ENCODE measurements around the gene INPP5F. TPM values are rescaled to one million over a fixed set of nuclear protein-coding genes. Genes with fewer than 3 reads are reported as not detected.
"Not testable (repeated sequence)": the region's sequence is repeated elsewhere in the genome, so short reads cannot be mapped to it uniquely, and the experiment has no call there.

The INPP5F gene
- total RNA-seq, 1 donor from 2014 or later, result 5.1 TPM

GRCh38 chr10:119768455-119769094 lies 42.7 kb downstream of the INPP5F start:
- TF ChIP-seq, protein P1, sequence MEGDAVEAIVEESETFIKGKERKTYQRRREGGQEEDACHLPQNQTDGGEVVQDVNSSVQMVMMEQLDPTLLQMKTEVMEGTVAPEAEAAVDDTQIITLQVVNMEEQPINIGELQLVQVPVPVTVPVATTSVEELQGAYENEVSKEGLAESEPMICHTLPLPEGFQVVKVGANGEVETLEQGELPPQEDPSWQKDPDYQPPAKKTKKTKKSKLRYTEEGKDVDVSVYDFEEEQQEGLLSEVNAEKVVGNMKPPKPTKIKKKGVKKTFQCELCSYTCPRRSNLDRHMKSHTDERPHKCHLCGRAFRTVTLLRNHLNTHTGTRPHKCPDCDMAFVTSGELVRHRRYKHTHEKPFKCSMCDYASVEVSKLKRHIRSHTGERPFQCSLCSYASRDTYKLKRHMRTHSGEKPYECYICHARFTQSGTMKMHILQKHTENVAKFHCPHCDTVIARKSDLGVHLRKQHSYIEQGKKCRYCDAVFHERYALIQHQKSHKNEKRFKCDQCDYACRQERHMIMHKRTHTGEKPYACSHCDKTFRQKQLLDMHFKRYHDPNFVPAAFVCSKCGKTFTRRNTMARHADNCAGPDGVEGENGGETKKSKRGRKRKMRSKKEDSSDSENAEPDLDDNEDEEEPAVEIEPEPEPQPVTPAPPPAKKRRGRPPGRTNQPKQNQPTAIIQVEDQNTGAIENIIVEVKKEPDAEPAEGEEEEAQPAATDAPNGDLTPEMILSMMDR (IDR thresholded peaks at IDR 0.05), result no peak
- no peak for DNase-seq (ENCODE audit: low spot score in 2 of 2)
- Histone ChIP-seq H3K4me3 (no peak overlapping the region), H3K9me3 (no peaks in the 10 kb centered on the region), H3K27me3 (no peaks in the 10 kb centered on the region), H3K4me1 (no peaks in the 10 kb centered on the region), H3K36me3 (no peaks in the 10 kb centered on the region), H3K27ac (peak overlapping the region; percentile 16 to 45)
- intact Hi-C loops (cut with DNase I), result no loop called here

GRCh38 chr10:119769886-119770285 lies 44.0 kb downstream of the INPP5F start:
- no peaks in the 10 kb centered on the region for H3K27me3 ChIP-seq
- no peak overlapping the region for H3K4me3 ChIP-seq
- TF ChIP-seq, protein P1 (IDR thresholded peaks at IDR 0.05), result no peak
- DNase-seq (ENCODE audit: low spot score in 2 of 2), result no peak
- no peaks in the 10 kb centered on the region for H3K9me3 ChIP-seq
- no peaks in the 10 kb centered on the region for H3K36me3 ChIP-seq
- no peaks in the 10 kb centered on the region for H3K4me1 ChIP-seq
- H3K27ac ChIP-seq, result peak overlapping the region; percentile 16 to 38
- intact Hi-C loops (cut with DNase I), result no loop called here

GRCh38 chr10:119770928-119771327 lies 45.1 kb downstream of the INPP5F start:
- no peak overlapping the region for H3K27ac ChIP-seq
- H3K4me1 ChIP-seq, result no peaks in the 10 kb centered on the region
- TF ChIP-seq, protein P1 (IDR thresholded peaks at IDR 0.05), result no peak
- intact Hi-C loops (cut with DNase I), result no loop called here
- no peaks in the 10 kb centered on the region for H3K36me3 ChIP-seq
- no peaks in the 10 kb centered on the region for H3K27me3 ChIP-seq
- no peaks in the 10 kb centered on the region for H3K9me3 ChIP-seq
- no peak overlapping the region for H3K4me3 ChIP-seq
- DNase-seq (ENCODE audit: low spot score in 2 of 2), result no peak

DNA sequence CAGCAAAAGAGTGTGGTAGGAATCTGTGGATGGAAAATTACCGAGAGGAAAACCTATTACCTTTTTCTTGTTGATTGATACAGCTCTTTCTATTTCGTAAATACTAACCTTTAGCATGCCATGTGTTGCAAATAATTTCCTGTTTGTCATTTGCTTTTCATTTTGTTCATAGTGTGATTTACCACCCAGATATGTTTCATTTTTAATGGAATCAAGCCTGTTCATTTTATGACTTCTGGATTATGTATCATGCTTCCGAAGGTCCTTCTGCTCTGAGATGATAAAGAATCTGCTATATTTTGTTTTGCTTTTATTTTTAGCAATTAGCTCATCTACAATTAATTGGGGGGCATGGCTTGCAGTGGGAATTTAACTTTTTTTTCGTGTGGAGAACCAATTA lies 46.5 kb downstream of the INPP5F start:
- TF ChIP-seq, protein P1 (IDR thresholded peaks at IDR 0.05), result no peak
- no peak for DNase-seq (ENCODE audit: low spot score in 2 of 2)
- H3K9me3 ChIP-seq, result no peaks in the 10 kb centered on the region
- no peaks in the 10 kb centered on the region for H3K36me3 ChIP-seq
- no peaks in the 10 kb centered on the region for H3K27me3 ChIP-seq
- H3K27ac ChIP-seq, result no peak overlapping the region
- no peaks in the 10 kb centered on the region for H3K4me1 ChIP-seq
- no peak overlapping the region for H3K4me3 ChIP-seq
- intact Hi-C loops (cut with DNase I), result no loop called here

DNA sequence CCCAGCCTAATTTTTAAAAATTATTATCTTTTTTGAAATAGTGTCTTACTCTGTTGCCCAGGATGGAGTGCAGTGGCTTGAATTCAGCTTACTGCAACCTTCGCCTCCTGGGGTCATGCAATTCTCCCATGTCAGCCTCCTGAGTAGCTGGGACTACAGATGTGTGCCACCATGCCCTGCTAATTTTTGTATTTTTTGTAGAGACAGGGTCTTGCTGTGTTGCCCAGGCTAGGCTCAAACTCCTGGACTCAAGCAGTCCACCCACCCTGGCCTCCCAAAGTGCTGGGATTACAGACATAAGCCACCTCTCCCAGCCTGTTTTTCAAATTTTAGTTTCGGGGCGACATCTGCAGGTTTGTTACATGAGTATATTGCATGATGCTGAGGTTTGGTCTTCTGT lies 47.2 kb downstream of the INPP5F start:
- intact Hi-C loops (cut with DNase I); H3K4me1 ChIP-seq; H3K27ac ChIP-seq: not testable (repeated sequence)

GRCh38 chr10:119775529-119775928 lies 49.7 kb downstream of the INPP5F start:
- no peak for DNase-seq (ENCODE audit: low spot score in 2 of 2)
- no peaks in the 10 kb centered on the region for H3K9me3 ChIP-seq
- no peak overlapping the region for H3K27ac ChIP-seq
- no peaks in the 10 kb centered on the region for H3K36me3 ChIP-seq
- H3K27me3 ChIP-seq, result no peaks in the 10 kb centered on the region
- TF ChIP-seq, protein P1 (IDR thresholded peaks at IDR 0.05), result no peak
- H3K4me3 ChIP-seq, result no peak overlapping the region
- no peaks in the 10 kb centered on the region for H3K4me1 ChIP-seq
- intact Hi-C loops (cut with DNase I), result no loop called here

More for the DNA sequence above, 47.2 kb downstream of the INPP5F start:
- H3K36me3 ChIP-seq; H3K4me3 ChIP-seq; H3K27me3 ChIP-seq; DNase-seq (ENCODE audit: low spot score in 2 of 2); H3K9me3 ChIP-seq: not testable (repeated sequence)

Data from ascending aorta (tissue), 2 donors.